ENCODE data around the gene FJX1.

FJX1 gene, protein sequence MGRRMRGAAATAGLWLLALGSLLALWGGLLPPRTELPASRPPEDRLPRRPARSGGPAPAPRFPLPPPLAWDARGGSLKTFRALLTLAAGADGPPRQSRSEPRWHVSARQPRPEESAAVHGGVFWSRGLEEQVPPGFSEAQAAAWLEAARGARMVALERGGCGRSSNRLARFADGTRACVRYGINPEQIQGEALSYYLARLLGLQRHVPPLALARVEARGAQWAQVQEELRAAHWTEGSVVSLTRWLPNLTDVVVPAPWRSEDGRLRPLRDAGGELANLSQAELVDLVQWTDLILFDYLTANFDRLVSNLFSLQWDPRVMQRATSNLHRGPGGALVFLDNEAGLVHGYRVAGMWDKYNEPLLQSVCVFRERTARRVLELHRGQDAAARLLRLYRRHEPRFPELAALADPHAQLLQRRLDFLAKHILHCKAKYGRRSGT

DNA sequence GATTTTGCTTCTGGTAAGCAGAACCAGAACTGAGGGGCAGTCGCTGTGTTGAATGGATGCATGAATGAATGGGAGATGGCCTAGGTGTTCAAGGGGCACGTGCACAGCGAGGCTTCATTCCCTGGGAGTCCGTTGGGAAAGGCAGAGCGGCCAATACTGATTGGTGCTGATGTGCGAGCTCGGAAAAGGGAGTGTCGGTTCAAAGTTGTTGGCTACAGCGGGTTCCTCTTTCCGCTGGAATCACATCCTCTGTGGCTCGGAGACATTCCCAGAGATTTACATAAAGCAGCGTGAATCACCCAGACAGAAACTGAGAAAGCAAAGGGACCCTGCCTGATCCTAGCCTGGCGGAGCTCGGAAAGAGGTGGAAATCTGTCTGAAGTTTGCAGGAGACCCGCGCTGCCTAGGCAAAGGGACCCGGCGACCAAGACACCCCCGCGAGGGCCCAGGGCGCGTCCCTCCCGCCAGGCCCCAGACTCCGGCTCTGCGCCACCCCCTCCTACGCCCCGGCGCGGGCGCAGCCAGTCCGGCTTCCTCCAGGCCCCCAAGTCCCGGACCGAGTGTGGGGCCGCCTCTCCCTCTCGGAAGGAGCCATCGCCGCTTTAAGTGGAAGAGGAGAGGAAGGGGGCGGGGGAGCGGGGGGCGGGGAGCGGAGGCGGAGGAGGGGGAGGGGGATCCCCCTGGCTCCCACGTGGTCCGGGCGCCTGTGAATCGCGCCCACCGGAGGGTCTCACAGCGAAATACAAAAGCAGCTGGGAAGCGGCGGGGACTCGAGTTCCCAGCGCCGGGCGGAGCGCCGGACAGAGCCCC, at the start of gene FJX1:
Gene FJX1, plus strand, starts transcription at position 774 of the 810 bp plus-strand sequence. CDS start 177 bp downstream, outside the sequence.
- H3K4me3 ChIP-seq (replicated peaks in 1 of 2; ENCODE audit: low read depth in 2 of 2, low read length in 2 of 2): peak within 1 kb of the TSS; percentile 71 to 72
- TF ChIP-seq, protein P1, sequence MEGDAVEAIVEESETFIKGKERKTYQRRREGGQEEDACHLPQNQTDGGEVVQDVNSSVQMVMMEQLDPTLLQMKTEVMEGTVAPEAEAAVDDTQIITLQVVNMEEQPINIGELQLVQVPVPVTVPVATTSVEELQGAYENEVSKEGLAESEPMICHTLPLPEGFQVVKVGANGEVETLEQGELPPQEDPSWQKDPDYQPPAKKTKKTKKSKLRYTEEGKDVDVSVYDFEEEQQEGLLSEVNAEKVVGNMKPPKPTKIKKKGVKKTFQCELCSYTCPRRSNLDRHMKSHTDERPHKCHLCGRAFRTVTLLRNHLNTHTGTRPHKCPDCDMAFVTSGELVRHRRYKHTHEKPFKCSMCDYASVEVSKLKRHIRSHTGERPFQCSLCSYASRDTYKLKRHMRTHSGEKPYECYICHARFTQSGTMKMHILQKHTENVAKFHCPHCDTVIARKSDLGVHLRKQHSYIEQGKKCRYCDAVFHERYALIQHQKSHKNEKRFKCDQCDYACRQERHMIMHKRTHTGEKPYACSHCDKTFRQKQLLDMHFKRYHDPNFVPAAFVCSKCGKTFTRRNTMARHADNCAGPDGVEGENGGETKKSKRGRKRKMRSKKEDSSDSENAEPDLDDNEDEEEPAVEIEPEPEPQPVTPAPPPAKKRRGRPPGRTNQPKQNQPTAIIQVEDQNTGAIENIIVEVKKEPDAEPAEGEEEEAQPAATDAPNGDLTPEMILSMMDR (IDR thresholded peaks at IDR 0.05; ENCODE audit: low read depth, low read length): no peak
- DNase-seq (ENCODE audit: low read depth in 2 of 2): peak; percentile 89 to 95

DNA sequence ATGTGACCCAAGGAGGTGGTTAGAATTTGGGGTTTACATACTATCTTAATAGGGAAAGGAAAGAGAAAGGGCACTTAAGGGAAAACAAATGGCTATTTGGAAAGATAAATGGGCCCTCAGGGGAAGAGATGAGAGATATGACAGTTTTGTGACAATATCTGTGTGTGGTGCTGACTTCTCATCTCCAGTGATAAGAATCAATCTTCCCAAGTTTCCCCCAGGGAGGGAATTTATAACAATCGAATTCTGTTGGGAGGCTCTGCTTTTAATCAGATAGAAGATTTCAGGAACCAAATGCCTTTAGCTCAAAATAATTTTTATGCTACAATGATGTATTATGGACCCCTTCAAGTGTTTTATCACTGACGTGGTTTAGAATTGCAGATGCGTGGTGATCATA, 46.6 kb upstream of the FJX1 start:
- DNase-seq (ENCODE audit: low read depth in 2 of 2): no peak
- TF ChIP-seq, protein P1 (IDR thresholded peaks at IDR 0.05; ENCODE audit: low read depth, low read length): no peak
- no peak overlapping the region for H3K4me3 ChIP-seq (replicated peaks in 1 of 2; ENCODE audit: low read depth in 2 of 2, low read length in 2 of 2)

DNA sequence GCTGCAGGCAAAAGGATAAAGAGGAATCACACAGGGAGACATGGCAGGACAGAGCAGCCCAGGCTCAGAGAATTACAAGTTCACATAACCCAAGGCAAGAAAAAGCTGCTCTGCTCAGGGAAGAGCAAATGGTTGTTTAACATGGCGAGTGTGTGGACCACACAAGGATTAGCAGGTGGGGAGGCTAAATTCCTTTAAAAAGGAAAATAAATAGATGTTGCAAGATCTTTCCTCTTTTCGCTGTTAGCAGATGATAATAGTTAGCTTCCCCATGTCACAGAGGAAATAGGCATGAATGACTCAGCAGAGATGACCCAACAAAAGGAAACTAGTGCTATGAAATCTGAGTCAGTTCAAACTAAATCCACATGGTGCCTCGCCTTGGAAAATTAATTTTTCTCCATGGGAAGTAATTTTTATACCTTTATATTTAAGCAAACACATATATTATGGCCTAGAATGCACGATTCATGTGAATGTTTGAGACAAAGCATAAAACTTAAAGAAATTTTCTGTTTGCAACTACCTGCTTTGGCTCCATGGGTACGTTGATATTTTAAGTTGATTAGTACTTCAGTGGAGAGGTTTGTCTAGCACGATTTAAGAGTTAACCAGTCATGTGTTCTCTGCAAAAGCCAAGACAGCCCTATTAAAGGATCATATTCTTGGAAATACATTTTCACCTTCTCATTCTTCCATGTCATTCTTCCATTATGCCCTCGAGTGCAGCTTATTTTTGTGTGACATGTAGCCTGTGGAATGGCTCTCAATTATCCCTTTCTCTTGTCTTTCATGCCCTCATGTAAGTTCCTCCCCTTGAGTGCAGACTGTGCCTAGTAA, 38.5 kb upstream of the FJX1 start:
- TF ChIP-seq, protein P1 (IDR thresholded peaks at IDR 0.05; ENCODE audit: low read depth, low read length): no peak
- no peak overlapping the region for H3K4me3 ChIP-seq (replicated peaks in 1 of 2; ENCODE audit: low read depth in 2 of 2, low read length in 2 of 2)
- DNase-seq (ENCODE audit: low read depth in 2 of 2): peak; percentile 89 to 96

DNA sequence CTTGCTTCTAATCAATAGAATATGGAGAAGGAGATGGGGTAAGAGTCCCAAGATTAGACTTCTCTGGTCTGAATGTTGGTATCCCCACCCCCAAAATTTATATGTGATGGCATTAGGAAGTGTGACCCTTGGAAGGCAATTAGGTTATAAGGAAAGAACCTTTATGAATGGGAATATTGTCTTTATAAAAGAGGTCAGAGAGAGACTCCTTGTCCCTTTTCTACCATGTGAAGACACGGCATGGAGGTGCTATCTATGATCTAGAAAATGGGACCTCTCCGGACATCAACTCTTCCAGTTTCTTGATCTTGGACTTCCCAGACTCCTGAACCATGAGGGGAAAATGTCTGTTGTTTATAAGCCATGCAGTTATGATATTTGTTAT, 37.9 kb upstream of the FJX1 start:
- TF ChIP-seq, protein P1 (IDR thresholded peaks at IDR 0.05; ENCODE audit: low read depth, low read length): no peak
- no peak overlapping the region for H3K4me3 ChIP-seq (replicated peaks in 1 of 2; ENCODE audit: low read depth in 2 of 2, low read length in 2 of 2)
- no peak for DNase-seq (ENCODE audit: low read depth in 2 of 2)

DNA sequence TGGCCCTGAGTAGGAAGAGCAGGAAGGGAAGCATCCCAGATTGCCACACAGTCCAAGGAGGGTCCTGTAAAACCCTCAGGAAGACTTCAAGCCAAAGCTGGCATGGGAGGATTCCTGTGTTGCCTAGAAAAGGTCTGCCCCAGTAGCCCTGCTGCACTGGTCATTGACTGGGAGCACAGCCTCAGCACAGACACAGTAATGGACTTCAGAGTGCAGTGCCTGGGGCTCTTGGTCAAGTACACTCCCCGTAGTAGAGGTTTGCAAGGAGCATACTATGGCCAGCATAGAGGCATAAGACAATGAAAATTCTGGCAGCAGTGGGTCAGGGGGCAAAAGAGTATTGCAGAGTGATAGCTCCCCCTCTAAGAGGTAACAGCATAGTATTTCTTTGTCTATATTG, 36.2 kb upstream of the FJX1 start:
- no peak for DNase-seq (ENCODE audit: low read depth in 2 of 2)
- TF ChIP-seq, protein P1 (IDR thresholded peaks at IDR 0.05; ENCODE audit: low read depth, low read length): no peak
- no peak overlapping the region for H3K4me3 ChIP-seq (replicated peaks in 1 of 2; ENCODE audit: low read depth in 2 of 2, low read length in 2 of 2)

DNA sequence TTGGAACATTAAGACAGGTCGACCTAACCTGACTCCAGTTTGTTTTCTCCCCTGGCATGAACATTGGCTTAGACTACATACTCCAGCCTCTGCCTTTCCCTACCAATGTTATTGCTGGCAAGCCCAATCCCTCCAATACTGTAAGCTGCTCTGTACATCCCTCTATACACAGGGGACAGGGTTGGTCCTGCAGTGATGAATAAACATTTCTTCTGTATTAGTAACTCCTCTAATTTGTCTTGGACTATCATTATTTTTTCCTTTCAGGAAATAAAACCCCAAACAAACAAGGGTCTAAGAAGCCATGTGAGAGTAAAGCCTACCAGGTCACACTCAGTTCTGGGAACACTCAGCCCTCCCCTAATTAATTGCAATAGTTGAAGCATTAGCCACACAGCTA, 35.1 kb upstream of the FJX1 start:
- TF ChIP-seq, protein P1 (IDR thresholded peaks at IDR 0.05; ENCODE audit: low read depth, low read length): no peak
- H3K4me3 ChIP-seq (replicated peaks in 1 of 2; ENCODE audit: low read depth in 2 of 2, low read length in 2 of 2): no peak overlapping the region

More for the DNA sequence above, 35.1 kb upstream of the FJX1 start:
- peak; percentile 64 to 96 for DNase-seq (ENCODE audit: low read depth in 2 of 2)
